Parathyroid adenoma (tissue), 2 donors: ENCODE data around the gene EMP1.

Source experiments
- H2AFZ ChIP-seq: fragments of 300-600 bp; sonication (generic); one replicate; pipeline ENCODE4 v1.7.0; 2017; ENCODE audit warnings: antibody characterized with exemption, mild to moderate bottlenecking
- H3K27ac ChIP-seq: fragments of 300-600 bp; sonication (generic); one replicate; pipeline ENCODE4 v1.7.0; 2017
- H3K27me3 ChIP-seq: fragments of 300-600 bp; sonication (generic); one replicate; pipeline ENCODE4 v1.7.0; 2017; ENCODE audit warnings: low read length; ENCODE audit not compliant: control insufficient read depth, insufficient read depth
- H3K36me3 ChIP-seq: fragments of 300-600 bp; sonication (generic); one replicate; pipeline ENCODE4 v1.7.0; 2017; ENCODE audit warnings: low read length; ENCODE audit not compliant: control insufficient read depth, insufficient read depth
- H3K4me1 ChIP-seq: fragments of 300-600 bp; sonication (generic); one replicate; pipeline ENCODE4 v1.7.0; 2017; ENCODE audit warnings: control low read depth
- H3K4me2 ChIP-seq: fragments of 300-600 bp; sonication (generic); one replicate; pipeline ENCODE4 v1.7.0; 2017; ENCODE audit warnings: low read length
- H3K4me3 ChIP-seq: fragments of 300-600 bp; sonication (generic); one replicate; pipeline ENCODE4 v1.7.0; 2017; ENCODE audit warnings: low read depth, low read length
- H3K79me2 ChIP-seq: fragments of 300-600 bp; sonication (generic); one replicate; pipeline ENCODE4 v1.7.0; 2017; ENCODE audit warnings: control low read depth
- H3K9ac ChIP-seq: fragments of 300-600 bp; sonication (generic); one replicate; pipeline ENCODE4 v1.7.0; 2017; ENCODE audit warnings: mild to moderate bottlenecking
- H3K9me3 ChIP-seq: fragments of 300-600 bp; sonication (generic); one replicate; pipeline ENCODE4 v1.7.0; 2017; ENCODE audit warnings: low read length; ENCODE audit not compliant: control insufficient read depth
- CTCF ChIP-seq: fragments of 300-600 bp; sonication (generic); IDR thresholded peaks from one replicate; pipeline ENCODE4 v1.7.0; 2017; ENCODE audit warnings: antibody characterized with exemption, mild to moderate bottlenecking
- donor health status: primary hyperparathyroidism.

The EMP1 gene

GRCh38 chr12:13200841-13201240 is 4.3 kb downstream of the EMP1 start:
- H3K4me2 ChIP-seq, result no peak overlapping the region
- no peak for TF ChIP-seq CTCF
- H3K27me3 ChIP-seq, result no peaks in the 10 kb centered on the region
- no peaks in the 10 kb centered on the region for H3K79me2 ChIP-seq
- peaks cover 18% of the 10 kb centered on the region for H3K4me1 ChIP-seq
- H2AFZ ChIP-seq, result no peak overlapping the region
- no peak overlapping the region for H3K9ac ChIP-seq
- H3K9me3 ChIP-seq, result no peaks in the 10 kb centered on the region
- H3K4me3 ChIP-seq, result no peak overlapping the region
- H3K36me3 ChIP-seq, result no peaks in the 10 kb centered on the region
- no peak overlapping the region for H3K27ac ChIP-seq

- Histone ChIP-seq H3K4me2 (no peak overlapping the region), H3K4me1 (peaks cover 8% of the 10 kb centered on the region), H3K4me3 (no peak overlapping the region), H3K9me3 (no peaks in the 10 kb centered on the region), H3K27ac (no peak overlapping the region), H3K9ac (no peak overlapping the region), H3K36me3 (no peaks in the 10 kb centered on the region), H3K27me3 (no peaks in the 10 kb centered on the region), H2AFZ (peak overlapping the region; percentile 14), H3K79me2 (no peaks in the 10 kb centered on the region)
- no peak for TF ChIP-seq CTCF
Measured at GRCh38 chr12:13203034-13203922, 6.8 kb downstream of the EMP1 start.

- Histone ChIP-seq H3K27ac (peak overlapping the region; percentile 49), H3K79me2 (no peaks in the 10 kb centered on the region), H2AFZ (peak overlapping the region; percentile 72), H3K4me2 (no peak overlapping the region), H3K9me3 (no peaks in the 10 kb centered on the region), H3K4me1 (peaks cover 8% of the 10 kb centered on the region), H3K27me3 (no peaks in the 10 kb centered on the region), H3K4me3 (no peak overlapping the region), H3K36me3 (no peaks in the 10 kb centered on the region), H3K9ac (no peak overlapping the region)
- no peak for TF ChIP-seq CTCF
Measured at GRCh38 chr12:13204428-13204827, 7.9 kb downstream of the EMP1 start.

GRCh38 chr12:13205809-13206559 is 9.5 kb downstream of the EMP1 start:
- H3K27me3 ChIP-seq, result no peaks in the 10 kb centered on the region
- H3K27ac ChIP-seq, result no peak overlapping the region
- no peaks in the 10 kb centered on the region for H3K36me3 ChIP-seq
- TF ChIP-seq CTCF, result no peak
- no peaks in the 10 kb centered on the region for H3K9me3 ChIP-seq
- H3K4me1 ChIP-seq, result peaks cover 8% of the 10 kb centered on the region
- H2AFZ ChIP-seq, result peak overlapping the region; percentile 47
- H3K4me2 ChIP-seq, result no peak overlapping the region
- H3K9ac ChIP-seq, result no peak overlapping the region
- no peaks in the 10 kb centered on the region for H3K79me2 ChIP-seq
- no peak overlapping the region for H3K4me3 ChIP-seq
